ELR (cell line): Measurements from ENCODE around the gene PBRM1.
"Not testable (repeated sequence)": the region's sequence is repeated elsewhere in the genome, so short reads cannot be mapped to it uniquely, and the experiment has no call there.

Experiments
- DNase-seq: peaks from one replicate; pipeline ENCODE4 v3.0.0-alpha.2; 2015; ENCODE audit warnings: low read depth

The PBRM1 gene

DNA sequence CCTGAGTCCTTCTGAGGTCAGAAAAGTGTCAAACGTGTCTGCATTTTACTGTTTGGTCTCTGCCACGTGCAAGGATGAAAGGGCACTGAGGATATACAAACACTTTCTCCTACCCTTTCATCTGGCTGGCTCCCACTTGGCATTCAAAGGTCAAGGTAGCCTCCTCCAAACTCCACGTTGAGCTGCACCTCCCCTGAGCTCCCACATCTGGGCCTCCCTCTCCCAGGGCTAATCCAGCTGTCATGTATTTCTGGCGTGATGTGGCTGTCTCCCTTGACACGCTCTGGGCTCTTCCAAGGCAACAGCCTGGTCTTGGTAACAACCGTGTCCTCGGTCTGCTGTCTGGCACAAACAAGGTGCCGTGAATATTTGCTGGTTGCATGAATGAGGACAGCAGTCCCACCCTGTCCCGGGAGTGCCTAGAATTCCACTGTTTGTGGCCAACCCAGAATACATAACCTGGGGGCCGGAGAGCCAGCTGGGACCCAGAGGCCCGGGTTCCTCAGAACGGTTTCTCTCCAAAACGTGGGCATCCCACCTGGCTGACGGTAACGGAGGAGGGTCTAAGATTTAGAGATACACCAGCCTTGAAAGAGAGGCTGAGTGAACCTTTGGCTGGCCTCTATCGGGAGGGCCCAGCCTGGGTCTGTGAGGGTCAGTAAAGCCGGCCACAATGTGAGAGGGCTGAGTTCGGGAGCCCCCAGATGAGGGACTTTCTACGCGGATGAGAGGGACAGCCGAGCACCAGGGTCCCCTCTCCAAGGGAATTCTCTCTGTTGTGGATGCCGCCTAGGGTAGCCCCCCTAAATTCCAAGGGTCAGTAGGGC lies 19.1 kb upstream of the PBRM1 start:
- peak; percentile 41 for DNase-seq

DNA sequence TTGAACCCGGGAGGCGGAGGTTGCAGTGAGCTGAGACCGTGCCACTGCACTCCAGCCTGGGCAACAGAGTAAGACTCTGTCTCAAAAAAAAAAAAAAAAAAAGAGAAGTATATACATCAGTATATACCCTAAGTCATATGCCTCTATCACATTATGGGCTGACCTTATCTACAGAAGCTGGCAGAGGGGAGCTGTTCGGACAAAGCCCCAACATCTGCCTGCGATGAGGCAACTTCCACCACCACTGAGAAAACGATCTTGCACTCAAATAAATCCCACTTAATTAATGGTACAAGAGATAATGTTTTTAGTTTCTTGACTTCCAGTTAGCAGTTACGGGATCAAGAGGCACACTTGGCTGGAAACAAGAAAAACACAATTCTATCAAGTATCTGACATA lies 17.6 kb upstream of the PBRM1 start:
- DNase-seq: no peak

DNA sequence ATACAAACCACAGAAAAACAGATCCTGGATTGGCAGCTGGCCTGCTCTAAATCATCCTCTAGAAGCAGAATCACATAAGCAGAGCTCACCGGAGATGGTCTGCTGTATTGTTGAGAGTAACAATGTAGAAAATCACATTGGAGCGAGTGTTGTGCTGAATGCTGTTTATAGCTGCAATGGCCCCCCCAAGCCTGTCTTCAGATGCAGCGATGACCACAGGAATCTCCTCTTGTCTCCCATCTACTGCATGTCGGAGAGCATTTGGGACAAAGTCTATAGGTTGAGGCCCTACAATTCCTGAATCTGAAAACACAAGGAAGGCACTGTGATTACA lies 11.9 kb upstream of the PBRM1 start:
- no peak for DNase-seq

DNA sequence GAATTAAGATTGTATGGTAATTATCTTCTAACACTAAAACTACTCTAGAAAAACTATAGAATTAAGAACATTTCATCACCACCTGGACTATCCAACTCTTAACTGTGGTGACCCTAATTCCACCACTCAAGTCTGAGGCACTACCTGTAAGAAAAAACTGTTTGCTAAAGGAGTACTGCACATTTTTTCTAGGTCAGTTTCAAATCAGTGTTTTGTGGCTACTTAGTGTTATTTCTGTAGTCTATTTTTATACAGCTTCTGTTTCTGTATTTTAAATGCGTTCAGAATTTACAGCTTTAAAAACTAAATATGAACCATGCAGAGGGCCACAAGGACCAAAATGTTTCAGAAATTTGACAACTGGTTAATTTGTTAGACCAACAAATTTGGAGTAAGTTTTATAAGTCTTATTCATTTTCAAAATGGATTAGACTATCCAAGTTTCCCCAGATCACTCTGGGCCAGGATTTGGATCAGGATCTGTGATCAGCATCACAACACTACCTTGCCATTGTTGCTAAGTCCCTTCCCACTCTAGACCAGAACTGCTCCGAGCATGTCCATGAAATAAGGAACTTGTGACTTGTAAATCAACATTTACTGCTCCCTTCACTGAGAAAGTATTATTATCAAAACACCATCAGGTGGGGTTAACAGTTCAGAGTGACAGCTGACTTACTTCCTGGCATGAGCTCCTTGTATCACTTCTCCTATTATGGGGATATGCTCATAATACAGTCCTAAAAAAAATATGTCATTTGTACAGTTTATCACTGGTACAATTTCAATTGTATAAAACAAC lies 11.3 kb upstream of the PBRM1 start:
- DNase-seq: no peak

DNA sequence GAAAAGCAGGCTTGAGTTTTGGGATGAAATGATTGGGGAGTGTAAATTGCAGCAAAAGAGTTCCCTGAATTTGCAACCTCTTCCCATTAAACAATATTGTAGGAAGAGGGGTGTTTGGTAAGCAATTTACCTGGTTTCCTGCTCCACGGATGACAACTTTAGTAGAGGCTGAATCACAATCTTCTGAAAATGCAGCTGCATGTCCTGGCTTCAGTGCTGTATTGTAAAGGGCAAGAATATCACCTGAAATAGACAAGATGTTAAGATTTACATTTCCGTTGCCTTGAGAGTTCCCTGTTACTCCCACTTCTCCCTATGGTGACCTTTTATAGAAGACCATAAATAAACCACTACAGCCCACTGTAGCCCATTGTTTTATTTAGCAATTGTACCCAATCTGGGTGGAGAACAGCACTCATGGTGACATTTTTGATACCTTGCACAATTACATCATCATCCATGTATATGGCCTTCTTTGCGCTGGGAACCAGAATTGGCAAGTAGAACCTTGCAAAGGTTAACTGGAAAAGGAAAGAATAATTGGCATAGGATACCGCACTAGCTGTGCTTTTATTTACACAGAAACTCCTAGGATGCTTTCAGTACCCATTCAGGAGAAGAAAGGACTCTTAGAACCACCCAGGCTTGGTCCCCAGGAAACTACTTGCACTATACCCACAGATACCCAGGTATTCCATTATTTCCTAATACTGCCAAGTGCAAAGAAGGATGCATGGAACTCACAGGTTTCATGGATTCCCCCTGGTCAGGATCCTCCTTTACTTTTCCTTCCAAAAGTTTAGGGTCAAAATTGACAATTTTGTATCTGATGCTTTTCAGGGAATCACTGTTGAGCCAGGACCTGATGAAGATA lies 10.3 kb upstream of the PBRM1 start:
- DNase-seq: no peak

DNA sequence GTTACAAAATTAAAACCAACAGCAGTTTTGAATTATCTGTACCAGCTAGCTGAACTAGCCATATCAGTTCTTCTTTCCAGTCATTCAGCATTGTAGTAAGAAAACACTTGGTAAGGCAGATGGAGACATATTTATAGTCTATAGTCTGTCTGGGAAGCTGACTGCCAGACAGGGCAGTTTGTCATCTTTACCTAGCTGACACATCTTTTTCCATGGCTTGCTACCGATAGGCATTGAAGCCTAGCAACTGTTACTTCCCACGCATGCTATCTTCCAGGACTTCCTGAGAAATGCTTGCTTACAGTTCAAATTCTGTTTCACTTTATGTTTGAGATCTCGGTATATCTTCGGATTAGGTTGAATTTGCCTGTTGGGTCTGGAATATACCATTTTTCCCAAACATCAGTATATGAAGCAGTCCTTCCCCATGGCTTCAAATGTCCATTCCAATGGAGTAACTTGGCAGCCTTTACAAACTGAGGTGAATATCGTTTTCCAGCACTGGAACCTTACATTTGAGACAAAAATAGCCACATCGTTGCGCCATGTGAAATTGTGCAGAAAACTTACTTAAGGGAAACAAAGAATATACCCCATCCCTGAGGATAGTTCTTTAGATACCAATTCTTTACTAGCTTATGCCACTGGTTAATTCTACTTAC lies 8.9 kb upstream of the PBRM1 start:
- no peak for DNase-seq

DNA sequence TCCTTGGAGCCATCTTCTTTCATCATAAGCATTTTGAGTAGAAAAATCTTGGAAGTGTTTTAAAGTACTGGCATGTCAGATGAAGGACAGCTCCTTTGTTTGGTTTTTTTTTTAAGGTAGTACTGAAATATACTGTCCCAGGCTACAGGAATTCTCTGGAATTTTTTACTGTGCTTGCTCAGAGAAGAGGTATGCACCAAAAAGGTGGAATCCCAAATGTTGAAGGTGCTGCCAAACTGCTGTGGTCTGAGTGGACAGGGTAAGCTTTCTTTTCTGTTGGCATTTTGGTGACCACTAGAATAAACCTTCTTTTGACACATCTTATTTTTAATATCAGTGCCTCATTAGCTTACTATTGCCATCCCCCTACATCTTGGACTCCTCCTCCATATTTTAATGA lies 7.4 kb upstream of the PBRM1 start:
- no peak for DNase-seq

DNA sequence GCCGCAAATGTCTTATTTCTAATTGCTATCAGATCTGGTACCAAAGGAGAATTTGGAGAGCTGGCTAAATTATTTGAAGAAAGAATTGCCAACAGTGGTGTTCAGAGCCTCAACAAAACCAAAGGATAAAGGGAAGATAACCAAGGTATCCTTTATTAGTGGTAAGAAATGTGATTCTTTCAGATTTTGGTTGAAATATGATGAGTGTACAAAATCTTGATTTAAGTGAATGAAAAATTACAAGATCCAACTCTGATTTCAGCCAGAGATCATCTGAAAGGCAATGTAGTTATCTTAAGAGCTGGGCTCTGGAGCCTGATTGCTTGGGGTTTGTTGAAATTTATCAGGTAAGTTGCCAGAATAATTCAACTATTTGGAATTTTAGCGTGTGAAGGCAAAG lies 4.8 kb upstream of the PBRM1 start:
- no peak for DNase-seq

DNA sequence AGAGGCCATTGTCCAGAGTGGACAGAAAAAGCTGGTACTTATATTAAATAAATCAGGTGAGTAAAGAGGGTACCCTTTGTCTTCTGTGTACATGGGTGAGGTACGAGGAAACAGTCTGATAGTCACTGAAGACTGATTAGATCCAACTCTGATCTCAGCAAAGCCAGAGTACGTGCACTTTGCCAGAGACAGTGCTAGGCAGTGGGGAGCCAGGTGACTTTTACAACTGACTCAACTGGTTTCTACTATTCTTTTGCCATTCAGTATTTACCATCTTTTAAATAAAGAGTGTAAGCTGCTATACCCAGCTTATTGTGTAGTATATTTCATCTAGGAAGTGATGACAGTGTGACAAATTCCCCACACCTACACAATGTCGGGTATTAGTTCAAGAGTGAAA lies 3.4 kb upstream of the PBRM1 start:
- no peak for DNase-seq

DNA sequence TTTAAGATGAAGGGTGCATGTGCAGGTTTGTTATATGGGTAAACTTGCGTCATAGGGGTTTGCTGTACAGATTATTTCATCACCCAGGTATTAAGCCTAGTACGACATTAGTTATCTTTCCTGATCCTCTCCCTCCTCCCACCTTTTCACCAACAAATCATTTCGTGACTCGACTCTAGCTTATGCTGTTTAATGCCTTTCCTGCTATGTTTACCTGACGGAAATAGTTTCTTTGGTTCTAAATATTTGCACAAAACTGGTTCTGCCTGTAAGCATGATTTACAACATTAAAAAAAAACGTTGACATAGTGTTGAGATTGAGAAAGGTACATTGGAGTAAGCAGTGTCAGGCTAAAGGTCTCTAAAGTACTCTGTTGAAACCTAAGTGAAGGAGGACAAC lies 2.6 kb upstream of the PBRM1 start:
- DNase-seq: no peak

DNA sequence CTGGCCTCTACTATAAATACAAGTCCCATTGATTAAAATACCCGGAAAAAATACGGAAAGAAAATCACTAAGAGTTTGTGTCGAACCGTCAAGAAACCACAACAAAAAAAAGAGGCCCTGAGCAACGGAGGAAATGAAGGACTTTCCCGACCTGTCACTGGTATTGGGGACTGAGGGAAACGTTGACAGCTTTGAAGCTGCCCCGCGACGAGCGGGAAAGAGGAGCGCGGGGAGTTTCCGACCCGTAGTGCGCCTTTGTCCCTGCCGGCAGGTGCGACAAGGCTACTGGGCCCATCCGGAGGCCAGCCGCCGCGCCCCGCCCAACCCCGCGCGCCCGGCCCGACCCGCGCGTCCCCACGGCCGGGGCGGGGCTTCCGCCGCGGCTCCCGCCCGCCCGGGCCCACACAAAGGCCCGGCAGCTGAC lies 416 bp downstream of the PBRM1 start:
- DNase-seq: peak; percentile 78

DNA sequence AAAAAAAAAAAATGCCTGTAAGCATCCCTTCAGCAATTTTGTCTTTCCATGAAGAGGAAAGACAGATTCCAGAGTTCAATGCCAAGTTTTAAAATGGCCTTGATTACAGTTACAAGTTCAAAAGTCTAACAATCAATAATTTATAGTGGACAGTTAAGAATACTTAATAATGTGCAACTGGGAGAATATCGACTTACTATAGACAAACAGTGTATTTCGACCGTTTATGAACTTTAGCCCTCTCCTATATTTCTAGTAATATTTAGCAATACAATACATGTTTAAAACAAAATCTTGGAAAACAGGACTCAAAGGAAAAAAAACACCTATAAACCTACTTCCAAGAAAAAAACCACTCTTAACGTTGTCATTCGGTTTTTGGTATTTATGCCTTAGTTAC lies 1.5 kb downstream of the PBRM1 start:
- DNase-seq: no peak

DNA sequence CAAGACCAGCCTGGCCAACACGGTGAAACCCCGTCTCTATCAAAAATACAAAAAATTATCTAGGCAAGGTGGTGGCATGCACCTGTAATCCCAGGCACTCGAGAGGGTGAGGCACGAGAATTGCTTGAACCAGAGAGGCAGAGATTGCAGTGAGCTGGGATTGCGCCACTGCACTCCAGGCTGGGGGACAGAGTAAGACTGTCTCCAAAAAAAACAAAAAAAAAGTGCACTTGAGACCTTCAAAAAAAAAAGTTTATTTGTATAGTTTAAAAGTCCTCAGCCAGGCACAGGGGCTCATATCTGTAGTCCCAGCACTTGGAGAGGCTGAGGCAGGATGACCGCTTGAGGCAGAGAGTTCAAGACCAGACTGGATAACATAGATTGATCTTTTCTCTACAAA lies 2.1 kb downstream of the PBRM1 start:
- DNase-seq: no peak

DNA sequence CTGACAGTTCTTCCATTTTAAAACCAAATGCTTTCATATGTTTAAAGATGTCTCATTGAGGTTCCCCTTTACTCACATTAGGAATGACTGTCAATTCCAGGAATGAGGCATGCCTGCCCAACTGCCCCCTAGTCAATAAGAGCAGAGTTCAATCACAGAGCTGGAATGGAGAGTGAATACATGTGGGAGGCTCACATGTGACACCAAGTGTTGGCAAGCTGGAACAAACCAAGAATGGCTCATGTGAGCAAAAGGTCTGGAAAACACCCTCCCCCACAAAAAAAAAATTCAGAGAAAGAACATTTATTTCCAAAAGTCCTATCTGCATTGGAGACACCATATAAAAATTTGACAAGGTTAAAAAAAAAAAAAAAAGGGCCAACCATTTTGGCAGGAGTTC lies 3.7 kb downstream of the PBRM1 start:
- DNase-seq: peak; percentile 81

DNA sequence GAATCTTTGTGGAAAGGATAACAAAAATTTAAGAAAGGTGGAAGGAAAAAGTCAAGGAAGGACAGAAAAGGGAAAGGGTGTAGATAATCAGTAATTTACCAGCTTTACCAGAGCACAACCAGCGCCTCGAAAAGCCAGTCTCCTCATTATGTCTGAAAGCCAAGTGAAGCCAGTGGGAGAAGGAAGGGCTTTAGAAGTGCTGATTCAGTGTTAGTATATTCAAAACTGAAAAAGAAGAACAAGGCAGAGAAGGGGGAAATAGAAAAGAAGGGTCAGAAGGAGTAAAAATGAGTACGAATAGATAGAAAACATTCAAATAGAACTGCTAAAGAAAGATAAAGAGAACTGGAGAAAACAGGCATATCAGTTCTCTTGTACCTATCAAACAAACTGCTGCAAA lies 4.1 kb downstream of the PBRM1 start:
- no peak for DNase-seq

DNA sequence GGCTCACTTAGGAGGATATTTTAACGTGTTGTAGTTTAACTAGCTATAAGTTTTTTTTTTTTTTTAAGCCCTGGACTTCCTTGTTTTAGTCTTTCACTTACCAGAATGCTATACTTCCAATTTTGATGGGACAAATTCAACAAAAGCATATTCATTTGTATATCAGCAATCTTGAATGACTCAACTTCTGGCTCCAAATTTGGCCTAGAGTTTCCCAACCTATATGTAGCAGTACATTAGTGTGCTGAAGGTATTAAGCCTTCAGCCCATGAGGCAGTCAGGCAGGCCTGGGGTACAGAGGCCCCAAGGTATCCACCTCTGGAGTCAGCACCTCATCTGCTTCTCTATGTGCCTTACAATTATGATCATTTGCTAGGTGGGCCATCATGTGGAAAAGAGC lies 5.9 kb downstream of the PBRM1 start:
- DNase-seq: no peak

DNA sequence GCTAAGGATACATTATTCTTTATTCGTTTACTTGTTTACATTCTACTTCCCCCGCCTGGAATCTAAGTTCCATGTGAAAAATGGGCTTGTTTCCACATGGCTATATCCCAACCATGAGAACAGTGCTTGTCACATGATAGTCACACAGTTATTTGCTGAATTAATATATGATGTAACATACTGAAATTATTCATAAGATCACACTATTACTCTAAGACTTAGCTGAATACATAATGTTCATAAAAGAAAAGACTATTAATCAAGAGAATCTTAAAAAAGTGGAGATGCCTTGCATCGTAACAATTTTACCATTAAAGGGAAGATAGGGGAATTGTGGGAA lies 6.5 kb downstream of the PBRM1 start:
- DNase-seq: no peak

DNA sequence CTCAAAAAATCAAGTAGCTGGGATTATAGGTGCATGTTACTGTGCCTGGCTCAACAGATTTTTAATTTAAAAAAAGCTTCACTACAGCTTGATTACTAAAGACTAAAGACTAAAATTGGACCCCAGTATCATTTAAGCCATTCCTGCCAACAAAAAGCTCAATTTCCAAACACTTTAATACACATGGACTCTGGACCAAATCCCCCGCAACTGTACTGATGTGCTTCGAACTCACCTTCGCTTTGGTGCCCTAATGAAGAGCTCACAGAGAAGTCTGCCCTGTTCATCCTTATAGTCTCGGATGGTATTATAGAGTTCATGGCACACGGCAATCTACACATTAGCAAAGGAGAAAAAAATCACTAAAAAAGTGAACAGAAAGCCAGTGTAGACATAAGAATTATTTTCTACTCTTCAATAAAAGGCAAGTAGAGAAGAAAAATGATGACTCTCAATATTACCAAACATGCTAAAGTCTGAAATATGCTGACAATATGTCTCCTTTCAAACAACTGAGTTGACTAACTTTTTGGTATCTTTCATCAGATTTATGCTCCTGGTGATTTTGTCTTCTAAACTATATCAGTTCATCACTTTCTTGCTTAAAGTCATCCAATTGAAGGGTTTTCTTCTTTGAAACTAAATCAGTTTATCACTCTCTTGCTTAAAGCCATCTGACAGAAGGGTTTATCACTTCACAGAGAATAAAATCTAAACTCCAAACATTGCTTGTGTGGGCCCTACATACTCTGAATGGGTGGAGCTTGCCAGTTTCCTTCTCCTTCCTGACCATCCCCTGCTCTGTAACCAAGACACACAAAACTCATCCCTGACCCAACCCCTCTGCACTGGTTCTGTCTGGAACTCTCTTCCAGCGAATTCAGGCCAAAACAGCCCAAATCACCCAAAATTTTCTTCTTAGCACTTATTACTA lies 7.2 kb downstream of the PBRM1 start:
- no peak for DNase-seq

DNA sequence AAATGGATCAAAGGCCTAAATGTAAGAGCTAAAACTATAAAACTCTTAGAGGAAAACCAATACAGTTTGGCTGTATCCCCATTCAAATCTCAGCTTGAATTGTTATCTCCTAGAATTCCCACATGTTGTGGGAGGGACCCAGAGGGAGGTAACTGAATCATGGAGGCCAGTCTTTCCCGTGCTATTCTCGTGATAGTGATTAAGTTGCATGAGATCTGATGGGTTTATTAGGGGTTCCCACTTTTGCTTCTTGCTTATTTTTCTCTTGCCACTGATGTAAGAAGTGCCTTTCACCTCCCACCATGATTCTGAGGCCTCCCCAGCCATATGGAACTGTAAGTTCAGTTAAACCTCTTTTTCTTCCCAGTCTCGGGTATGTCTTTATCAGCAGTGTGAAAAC lies 9.5 kb downstream of the PBRM1 start:
- DNase-seq: not testable (repeated sequence)

DNA sequence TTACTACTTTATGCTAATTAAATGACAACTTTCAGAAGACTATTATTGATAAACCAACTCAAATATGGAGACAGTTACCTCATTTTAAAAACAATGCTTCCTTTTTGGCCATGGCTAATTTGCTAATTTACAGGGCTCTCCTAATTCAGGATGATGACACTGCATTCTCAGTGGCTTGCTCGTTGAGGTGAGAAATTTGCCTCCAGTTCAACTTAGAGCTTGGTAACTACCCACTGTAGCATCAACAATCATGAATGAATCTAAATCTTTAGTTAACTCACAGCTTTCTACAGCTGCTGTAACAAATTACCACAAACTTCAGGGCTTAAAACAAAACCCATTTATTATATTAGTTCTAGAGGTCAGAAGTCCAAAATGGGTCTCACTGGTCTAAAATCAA lies 14.0 kb downstream of the PBRM1 start:
- DNase-seq: no peak
